Caki2 (cell line): ENCODE results near the gene TGM3. TPM values are rescaled to one million over a fixed set of nuclear protein-coding genes. Genes with fewer than 3 reads are reported as not detected.

Experiments
- DNase-seq: peaks from one replicate; pipeline ENCODE4 v3.0.0-alpha.2; 2015; ENCODE audit warnings: low read depth
- in situ Hi-C: cut with HindIII; loops from 2 replicates; pipeline ENCODE4 v1.10.0; 2016; ENCODE audit warnings: low sequenced_read_pairs, low pct_unique_long_range_greater_than_20kb, mixed read lengths
- total RNA-seq: library from RNA; depleted of rRNA; stranded (reverse); fragments of >200 nt; shearing (Covaris generic); gene quantifications from 2 replicates; pipeline ENCODE4 v1.2.3, GENCODE V29; 2014; ENCODE audit warnings: low replicate concordance

The TGM3 gene
- total RNA-seq, 1 experiment from 2014 or later, result 0.24 TPM

DNA sequence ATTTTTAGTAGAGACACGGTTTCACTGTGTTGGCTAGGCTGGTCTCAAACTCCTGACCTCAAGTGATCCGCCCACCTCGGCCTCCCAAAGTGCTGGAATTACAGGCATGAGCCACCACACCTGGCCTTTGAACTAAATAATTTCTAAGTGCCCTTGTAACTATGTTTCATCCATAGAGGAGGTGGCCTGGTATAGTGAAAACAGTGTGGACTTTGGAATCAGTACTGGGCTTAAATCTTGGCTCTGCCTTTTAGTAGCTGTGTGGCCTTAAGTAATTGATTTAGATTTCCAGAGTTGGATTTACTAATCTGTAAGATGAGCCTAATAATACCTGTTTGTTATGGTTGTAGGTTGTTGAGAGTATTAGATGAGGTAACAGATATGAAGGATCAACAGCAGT lies 14.2 kb upstream of the TGM3 start:
- in situ Hi-C loops, result no loop called here
- DNase-seq, result no peak

DNA sequence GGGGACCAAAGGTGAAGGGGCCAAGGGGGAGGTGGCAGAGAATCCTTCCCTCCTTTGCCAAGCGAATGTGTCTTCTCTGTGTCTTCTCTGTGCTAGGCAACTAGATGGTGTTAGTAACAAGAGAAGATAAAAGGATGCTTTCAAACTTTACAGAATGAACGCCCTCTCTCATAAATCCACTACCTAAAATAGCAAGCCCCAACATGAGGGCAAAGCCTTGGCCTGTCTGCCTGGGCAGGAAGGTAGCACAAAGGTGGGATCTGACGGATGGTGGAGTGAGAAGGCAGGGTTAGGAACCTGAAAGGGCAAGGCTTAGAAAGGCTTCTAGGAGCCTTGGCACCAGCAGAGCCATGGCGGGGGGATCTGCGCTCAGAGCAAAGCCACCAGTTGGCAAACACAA lies 13.6 kb upstream of the TGM3 start:
- in situ Hi-C loops, result no loop called here
- DNase-seq, result no peak

DNA sequence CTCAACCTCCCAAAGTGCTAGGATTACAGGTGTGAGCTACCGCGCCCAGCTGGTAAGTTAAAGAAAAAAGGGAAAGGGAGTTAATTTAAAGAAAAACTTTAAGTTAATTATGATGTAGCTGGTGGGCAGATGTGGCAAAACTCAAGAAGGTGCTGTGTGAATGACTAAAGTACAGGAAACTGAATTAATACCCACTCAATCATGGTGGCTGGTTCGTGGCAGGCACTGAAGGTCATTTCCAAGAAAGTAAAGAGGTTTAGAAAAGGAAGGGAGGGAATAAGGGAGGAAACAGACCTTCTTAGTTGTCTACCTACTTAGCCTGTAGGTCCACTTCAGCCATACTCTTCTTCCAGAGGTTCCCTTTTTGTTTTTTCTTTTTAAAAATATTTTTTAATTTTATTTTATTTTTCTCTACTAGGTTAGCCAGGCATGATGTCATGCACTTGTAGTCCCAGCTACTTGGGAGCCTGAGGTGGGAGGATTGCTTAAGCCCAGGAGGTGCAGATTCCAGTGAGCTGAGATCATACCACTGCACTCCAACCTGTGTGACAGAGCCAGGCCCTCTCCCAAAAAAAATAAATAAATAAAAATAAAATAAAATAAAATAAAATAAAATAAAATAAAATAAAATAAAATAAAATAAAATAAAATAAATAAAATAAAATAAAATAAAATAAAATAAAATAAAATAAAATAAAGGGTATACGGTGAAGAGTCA lies 11.9 kb upstream of the TGM3 start:
- in situ Hi-C loops, result no loop called here
- peak; percentile 23 for DNase-seq

- no peak for DNase-seq
- in situ Hi-C loops, result no loop called here
These were observed 10.6 kb upstream of the TGM3 start for GRCh38 chr20:2285193-2285592.

- no peak for DNase-seq
- in situ Hi-C loops, result no loop called here
These were observed 10.2 kb upstream of the TGM3 start for GRCh38 chr20:2285613-2286012.

GRCh38 chr20:2287504-2287903 lies 8.3 kb upstream of the TGM3 start:
- in situ Hi-C loops, result no loop called here
- no peak for DNase-seq

DNA sequence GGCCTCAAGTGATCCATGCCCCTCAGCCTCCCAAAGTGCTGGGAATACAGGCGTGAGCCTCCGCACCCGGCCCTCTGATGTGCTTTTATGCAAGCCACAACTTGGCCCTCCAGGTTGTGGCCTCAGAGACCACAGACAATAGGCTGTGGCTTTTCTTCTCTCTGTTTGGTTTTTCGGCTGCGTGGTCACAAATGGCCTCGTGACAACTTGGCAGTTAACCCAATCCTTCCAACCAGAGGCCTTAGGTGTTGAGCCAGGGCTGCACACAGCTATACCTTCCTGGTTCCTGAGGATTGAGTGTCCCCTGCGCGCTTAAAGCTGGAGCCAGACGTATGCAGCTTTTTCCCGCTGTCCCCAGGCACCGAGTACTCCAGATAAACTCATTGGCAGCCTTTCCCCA lies 6.3 kb upstream of the TGM3 start:
- peak; percentile 75 for DNase-seq
- in situ Hi-C loops, result no loop called here

DNA sequence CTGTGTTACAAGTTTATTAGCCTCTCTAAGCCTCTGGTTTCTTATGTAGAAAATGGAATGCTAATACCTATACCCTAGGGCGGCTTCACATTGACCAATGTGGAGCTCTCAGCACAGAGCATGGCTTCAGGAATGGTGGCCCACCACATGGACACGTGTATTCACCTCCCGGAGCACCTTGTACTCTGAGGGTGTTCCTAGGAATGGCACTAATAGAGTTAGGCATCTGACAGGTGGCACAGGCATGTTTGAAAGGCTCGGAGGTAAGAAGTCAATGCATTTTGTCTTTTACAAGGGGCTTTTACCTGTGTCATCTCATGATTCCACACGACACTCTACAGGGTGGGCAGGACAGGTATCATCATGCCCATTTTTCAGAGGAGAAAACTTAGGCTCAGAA lies 5.3 kb upstream of the TGM3 start:
- in situ Hi-C loops, result no loop called here
- no peak for DNase-seq

DNA sequence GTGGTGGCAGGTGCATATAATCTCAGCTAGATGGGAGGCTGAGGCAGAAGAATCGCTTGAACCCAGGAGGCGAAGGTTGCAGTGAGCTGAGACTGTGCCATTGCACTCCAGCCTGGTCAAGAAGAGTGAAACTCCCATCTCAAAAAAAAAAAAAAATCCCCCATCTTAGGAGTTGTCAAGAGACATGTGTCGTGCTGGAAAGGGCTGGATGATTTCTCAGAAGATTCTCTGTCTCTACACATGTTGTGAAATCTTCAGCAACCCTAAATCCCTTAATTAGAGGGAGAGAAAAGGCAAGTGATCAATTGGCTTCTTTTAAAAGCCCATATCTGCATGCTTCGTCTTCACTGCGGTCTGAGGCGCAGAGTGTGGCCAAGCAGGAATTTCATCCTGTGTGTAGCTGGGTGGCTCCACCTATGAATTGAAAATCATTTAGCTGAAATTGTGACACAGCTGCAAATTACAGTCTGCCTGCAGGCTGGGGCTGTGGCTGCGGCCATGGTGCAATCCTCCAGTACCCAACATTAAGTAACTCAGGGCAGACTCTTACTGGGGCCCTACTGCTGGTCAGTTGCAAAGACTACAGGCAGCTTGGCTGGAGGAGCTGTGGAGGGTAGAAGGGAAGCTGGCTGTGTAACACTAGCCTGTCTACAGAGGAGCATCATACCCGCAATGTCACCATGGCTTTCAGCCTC lies 3.2 kb upstream of the TGM3 start:
- in situ Hi-C loops, result no loop called here
- no peak for DNase-seq

- in situ Hi-C loops, result no loop called here
- DNase-seq, result no peak
These were observed 2.3 kb upstream of the TGM3 start for GRCh38 chr20:2293486-2293885.

GRCh38 chr20:2293971-2294370 lies 1.8 kb upstream of the TGM3 start:
- in situ Hi-C loops, result no loop called here
- DNase-seq, result peak; percentile 61

GRCh38 chr20:2295286-2295685 lies 515 bp upstream of the TGM3 start:
- DNase-seq, result no peak
- in situ Hi-C loops, result no loop called here

DNA sequence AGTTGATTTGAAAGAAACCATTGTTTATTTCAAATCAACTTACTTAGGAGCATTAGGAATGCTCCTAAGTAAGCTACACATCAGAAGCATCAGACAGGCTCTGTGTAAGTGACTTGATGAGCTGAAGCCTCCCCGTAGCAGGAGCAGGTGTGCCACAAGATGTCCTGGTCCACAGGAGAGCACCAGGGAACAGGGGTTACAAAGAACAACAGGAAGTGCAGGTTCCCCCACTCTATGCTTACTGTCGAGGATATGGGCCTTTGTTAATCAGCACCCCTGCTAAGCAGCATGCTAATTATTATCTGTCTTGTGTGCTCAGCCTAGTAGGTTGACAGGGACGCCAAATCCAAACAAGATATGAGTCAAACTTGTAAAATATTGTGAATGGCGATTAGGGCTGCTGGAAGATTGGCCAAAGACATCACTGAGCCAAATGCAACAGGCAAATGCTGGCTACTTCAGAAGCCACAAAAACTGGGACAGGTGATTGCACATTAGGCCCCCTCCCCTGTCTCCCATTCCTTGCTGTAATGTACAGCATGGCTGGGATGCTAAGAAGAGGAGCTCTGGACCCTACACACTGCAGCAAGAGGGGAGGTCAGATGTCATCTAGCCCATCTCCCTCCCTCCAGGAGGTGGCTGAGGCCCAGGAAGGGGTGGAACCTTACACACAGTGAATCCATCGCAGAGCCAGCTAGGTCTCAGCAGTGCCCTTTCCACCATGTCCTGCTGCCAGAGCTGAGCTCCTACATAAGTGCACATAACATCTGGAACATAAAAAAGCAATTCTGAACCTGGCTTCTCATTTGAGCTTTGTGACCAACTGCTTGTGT lies 939 bp downstream of the TGM3 start:
- in situ Hi-C loops, result no loop called here
- no peak for DNase-seq

GRCh38 chr20:2297357-2297728 lies 1.5 kb downstream of the TGM3 start:
- no peak for DNase-seq
- in situ Hi-C loops, result no loop called here

GRCh38 chr20:2298116-2298515 lies 2.3 kb downstream of the TGM3 start:
- DNase-seq, result no peak
- in situ Hi-C loops, result no loop called here

GRCh38 chr20:2298701-2299100 lies 2.9 kb downstream of the TGM3 start:
- no peak for DNase-seq
- in situ Hi-C loops, result no loop called here

DNA sequence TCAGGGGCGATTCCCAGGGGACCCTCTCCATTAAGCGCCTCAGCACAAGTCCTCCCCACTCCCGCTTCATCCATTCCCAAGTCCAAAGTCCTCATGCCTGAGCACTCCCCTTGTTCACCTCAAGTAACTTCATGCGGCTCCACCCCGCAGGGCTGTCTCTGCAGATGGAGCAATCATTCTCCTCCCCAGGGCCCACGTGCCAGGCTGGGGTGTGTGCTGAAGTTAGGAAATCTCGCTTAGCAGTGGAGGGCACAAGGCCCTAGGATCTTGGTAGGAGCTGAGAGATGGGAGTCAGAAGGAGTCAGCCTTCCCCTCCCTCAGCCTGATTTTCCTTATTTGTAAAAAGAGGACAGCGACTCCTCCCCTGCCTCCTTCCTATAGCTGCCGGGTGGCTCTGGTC lies 3.5 kb downstream of the TGM3 start:
- in situ Hi-C loops, result no loop called here
- DNase-seq, result peak; percentile 65

DNA sequence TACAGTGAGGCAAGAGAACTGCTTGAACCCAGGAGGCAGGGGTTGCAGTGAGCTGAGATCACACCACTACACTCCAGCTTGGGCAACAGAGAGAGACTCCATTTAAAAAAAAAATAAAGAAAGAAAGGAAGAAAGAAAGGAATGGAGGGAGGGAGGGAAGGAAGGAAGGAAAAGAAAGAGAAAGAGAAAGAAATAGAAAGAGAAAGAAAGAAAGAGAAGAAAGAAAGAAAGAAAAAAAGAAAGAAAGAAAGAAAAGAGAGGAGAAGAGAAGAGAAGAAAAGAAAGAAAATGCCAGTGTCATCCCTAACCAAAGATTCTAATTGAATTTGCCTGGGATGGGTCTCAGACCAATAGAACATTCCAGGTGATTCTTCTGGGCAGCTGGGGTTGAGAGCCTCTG lies 4.2 kb downstream of the TGM3 start:
- in situ Hi-C loops, result no loop called here

GRCh38 chr20:2300420-2300819 lies 4.6 kb downstream of the TGM3 start:
- peak; percentile 21 for DNase-seq
- in situ Hi-C loops, result no loop called here

More for the DNA sequence above, 4.2 kb downstream of the TGM3 start:
- no peak for DNase-seq
